ENCODE results near the gene GPR176.
A peak's percentile ranks its signal among the peaks of the same experiment; 100 is the strongest.

The GPR176 gene

DNA sequence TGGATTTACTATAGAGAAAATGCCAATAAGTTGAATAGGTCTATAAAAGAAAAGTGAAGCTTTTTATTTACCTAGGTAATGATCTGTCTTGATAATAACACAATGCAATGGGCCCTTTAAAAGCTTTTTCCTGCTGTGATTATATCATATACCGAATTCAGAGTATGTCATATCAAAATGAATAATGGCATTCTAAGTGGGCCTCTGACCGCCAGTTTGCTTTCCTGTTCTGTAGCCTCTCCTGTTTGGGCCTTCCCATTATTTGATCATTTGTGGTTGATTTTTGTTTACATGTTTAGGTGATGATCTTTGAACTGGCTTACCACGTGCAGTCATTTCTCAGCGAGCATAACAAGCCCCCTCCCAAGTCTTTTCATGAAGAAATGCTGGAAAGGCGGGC lies 28.8 kb upstream of the GPR176 start:
- Histone ChIP-seq H3K36me3 (ENCODE audit: control insufficient read depth in 2 of 2, insufficient read depth in 1 of 2, low read length in 2 of 2) (peaks cover 41 to 62% of the 10 kb centered on the region in 2 experiments), H3K4me1 (ENCODE audit: control insufficient read depth, insufficient read depth, low read length) (0 out of 2 replicates have a peak, but pooled peaks cover 2% of the 10 kb centered on the region), H3K9me3 (ENCODE audit: control insufficient read depth, insufficient read depth, low read depth, low read length) (no peaks in the 10 kb centered on the region), H3K4me3 (ENCODE audit: low read depth, low read length) (no peak overlapping the region), H3K27ac (ENCODE audit: extremely low read depth, low read depth, low read length) (no peak overlapping the region; the same call in 1 of the 2 replicates)
- POLR2A ChIA-PET = interaction anchor here (0.5 to 1.3 kb wide), 2 partner anchors 18 to 41 kb away, joined by 3 read pairs; no protein-coding TSS in a partner anchor
- CTCF ChIA-PET = interaction anchor here (0.5 kb wide), 1 partner anchor 192 kb away, joined by 3 read pairs; no protein-coding TSS in a partner anchor
- no peak for TF ChIP-seq ZNF24 (tag by site-specific recombination; IDR thresholded peaks at IDR 0.05)
- no peak for TF ChIP-seq MZF1 (tag by site-specific recombination; IDR thresholded peaks at IDR 0.05; ENCODE audit: borderline replicate concordance)
- no peak for TF ChIP-seq KLF10 (tag by site-specific recombination; IDR thresholded peaks at IDR 0.05)
- 0 out of 2 replicates have a peak, but pooled peaks have one; percentile 19 for TF ChIP-seq ZBTB8A (tag by site-specific recombination; IDR thresholded peaks at IDR 0.05)
- TF ChIP-seq, protein P1, sequence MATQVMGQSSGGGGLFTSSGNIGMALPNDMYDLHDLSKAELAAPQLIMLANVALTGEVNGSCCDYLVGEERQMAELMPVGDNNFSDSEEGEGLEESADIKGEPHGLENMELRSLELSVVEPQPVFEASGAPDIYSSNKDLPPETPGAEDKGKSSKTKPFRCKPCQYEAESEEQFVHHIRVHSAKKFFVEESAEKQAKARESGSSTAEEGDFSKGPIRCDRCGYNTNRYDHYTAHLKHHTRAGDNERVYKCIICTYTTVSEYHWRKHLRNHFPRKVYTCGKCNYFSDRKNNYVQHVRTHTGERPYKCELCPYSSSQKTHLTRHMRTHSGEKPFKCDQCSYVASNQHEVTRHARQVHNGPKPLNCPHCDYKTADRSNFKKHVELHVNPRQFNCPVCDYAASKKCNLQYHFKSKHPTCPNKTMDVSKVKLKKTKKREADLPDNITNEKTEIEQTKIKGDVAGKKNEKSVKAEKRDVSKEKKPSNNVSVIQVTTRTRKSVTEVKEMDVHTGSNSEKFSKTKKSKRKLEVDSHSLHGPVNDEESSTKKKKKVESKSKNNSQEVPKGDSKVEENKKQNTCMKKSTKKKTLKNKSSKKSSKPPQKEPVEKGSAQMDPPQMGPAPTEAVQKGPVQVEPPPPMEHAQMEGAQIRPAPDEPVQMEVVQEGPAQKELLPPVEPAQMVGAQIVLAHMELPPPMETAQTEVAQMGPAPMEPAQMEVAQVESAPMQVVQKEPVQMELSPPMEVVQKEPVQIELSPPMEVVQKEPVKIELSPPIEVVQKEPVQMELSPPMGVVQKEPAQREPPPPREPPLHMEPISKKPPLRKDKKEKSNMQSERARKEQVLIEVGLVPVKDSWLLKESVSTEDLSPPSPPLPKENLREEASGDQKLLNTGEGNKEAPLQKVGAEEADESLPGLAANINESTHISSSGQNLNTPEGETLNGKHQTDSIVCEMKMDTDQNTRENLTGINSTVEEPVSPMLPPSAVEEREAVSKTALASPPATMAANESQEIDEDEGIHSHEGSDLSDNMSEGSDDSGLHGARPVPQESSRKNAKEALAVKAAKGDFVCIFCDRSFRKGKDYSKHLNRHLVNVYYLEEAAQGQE (tag by site-specific recombination; IDR thresholded peaks at IDR 0.05) = no peak
- no peak for TF ChIP-seq ZNF768 (tag by site-specific recombination; IDR thresholded peaks at IDR 0.05)
- TF ChIP-seq, protein P2, sequence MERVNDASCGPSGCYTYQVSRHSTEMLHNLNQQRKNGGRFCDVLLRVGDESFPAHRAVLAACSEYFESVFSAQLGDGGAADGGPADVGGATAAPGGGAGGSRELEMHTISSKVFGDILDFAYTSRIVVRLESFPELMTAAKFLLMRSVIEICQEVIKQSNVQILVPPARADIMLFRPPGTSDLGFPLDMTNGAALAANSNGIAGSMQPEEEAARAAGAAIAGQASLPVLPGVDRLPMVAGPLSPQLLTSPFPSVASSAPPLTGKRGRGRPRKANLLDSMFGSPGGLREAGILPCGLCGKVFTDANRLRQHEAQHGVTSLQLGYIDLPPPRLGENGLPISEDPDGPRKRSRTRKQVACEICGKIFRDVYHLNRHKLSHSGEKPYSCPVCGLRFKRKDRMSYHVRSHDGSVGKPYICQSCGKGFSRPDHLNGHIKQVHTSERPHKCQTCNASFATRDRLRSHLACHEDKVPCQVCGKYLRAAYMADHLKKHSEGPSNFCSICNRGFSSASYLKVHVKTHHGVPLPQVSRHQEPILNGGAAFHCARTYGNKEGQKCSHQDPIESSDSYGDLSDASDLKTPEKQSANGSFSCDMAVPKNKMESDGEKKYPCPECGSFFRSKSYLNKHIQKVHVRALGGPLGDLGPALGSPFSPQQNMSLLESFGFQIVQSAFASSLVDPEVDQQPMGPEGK (tag by site-specific recombination; IDR thresholded peaks at IDR 0.05) = 0 out of 2 replicates have a peak, but pooled peaks have one; percentile 36
- TF ChIP-seq, protein P3, sequence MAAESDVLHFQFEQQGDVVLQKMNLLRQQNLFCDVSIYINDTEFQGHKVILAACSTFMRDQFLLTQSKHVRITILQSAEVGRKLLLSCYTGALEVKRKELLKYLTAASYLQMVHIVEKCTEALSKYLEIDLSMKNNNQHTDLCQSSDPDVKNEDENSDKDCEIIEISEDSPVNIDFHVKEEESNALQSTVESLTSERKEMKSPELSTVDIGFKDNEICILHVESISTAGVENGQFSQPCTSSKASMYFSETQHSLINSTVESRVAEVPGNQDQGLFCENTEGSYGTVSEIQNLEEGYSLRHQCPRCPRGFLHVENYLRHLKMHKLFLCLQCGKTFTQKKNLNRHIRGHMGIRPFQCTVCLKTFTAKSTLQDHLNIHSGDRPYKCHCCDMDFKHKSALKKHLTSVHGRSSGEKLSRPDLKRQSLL (tag by site-specific recombination; IDR thresholded peaks at IDR 0.05) = no peak
- TF ChIP-seq, protein P4, sequence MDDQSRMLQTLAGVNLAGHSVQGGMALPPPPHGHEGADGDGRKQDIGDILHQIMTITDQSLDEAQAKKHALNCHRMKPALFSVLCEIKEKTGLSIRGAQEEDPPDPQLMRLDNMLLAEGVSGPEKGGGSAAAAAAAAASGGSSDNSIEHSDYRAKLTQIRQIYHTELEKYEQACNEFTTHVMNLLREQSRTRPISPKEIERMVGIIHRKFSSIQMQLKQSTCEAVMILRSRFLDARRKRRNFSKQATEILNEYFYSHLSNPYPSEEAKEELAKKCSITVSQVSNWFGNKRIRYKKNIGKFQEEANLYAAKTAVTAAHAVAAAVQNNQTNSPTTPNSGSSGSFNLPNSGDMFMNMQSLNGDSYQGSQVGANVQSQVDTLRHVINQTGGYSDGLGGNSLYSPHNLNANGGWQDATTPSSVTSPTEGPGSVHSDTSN (CRISPR knock-in tag; IDR thresholded peaks at IDR 0.05) = no peak
- TF ChIP-seq ZNF335 (tag by site-specific recombination; conservative IDR thresholded peaks at IDR 0.05) = no peak
- peak; percentile 85 for TF ChIP-seq SP7 (tag by site-specific recombination; IDR thresholded peaks at IDR 0.05)
- no peak for TF ChIP-seq ZNF555 (tag by site-specific recombination; conservative IDR thresholded peaks at IDR 0.05)
- TF ChIP-seq ZNF777 (tag by site-specific recombination; IDR thresholded peaks at IDR 0.05; ENCODE audit: borderline replicate concordance) = no peak
- no peak for TF ChIP-seq MEIS1 (CRISPR knock-in tag; IDR thresholded peaks at IDR 0.05; ENCODE audit: borderline replicate concordance)
- TF ChIP-seq, protein P5, sequence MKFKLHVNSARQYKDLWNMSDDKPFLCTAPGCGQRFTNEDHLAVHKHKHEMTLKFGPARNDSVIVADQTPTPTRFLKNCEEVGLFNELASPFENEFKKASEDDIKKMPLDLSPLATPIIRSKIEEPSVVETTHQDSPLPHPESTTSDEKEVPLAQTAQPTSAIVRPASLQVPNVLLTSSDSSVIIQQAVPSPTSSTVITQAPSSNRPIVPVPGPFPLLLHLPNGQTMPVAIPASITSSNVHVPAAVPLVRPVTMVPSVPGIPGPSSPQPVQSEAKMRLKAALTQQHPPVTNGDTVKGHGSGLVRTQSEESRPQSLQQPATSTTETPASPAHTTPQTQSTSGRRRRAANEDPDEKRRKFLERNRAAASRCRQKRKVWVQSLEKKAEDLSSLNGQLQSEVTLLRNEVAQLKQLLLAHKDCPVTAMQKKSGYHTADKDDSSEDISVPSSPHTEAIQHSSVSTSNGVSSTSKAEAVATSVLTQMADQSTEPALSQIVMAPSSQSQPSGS (tag by site-specific recombination; IDR thresholded peaks at IDR 0.05; ENCODE audit: low read depth) = 0 out of 2 replicates have a peak, but pooled peaks have one; percentile 23
- TF ChIP-seq ZNF501 (tag by site-specific recombination; IDR thresholded peaks at IDR 0.05) = no peak
- peak; percentile 53 for TF ChIP-seq FEZF1 (tag by site-specific recombination; IDR thresholded peaks at IDR 0.05)
- no peak for TF ChIP-seq ZNF549 (tag by site-specific recombination; IDR thresholded peaks at IDR 0.05)
- no peak for TF ChIP-seq BCL11A (tag by site-specific recombination; IDR thresholded peaks at IDR 0.05; ENCODE audit: low read depth)
- TF ChIP-seq ZNF114 (tag by site-specific recombination; IDR thresholded peaks at IDR 0.05) = no peak
- TF ChIP-seq ZNF175 (tag by site-specific recombination; IDR thresholded peaks at IDR 0.05) = no peak
- TF ChIP-seq ZNF2 (tag by site-specific recombination; IDR thresholded peaks at IDR 0.05) = no peak
- TF ChIP-seq TCF7L2 (IDR thresholded peaks at IDR 0.05; ENCODE audit: borderline replicate concordance, low read depth, low read length) = no peak
- no peak for TF ChIP-seq ZNF433 (tag by site-specific recombination; IDR thresholded peaks at IDR 0.05; ENCODE audit: low read depth)
- TF ChIP-seq OSR2 (tag by site-specific recombination; IDR thresholded peaks at IDR 0.05) = peak; percentile 58
- TF ChIP-seq, protein P6, sequence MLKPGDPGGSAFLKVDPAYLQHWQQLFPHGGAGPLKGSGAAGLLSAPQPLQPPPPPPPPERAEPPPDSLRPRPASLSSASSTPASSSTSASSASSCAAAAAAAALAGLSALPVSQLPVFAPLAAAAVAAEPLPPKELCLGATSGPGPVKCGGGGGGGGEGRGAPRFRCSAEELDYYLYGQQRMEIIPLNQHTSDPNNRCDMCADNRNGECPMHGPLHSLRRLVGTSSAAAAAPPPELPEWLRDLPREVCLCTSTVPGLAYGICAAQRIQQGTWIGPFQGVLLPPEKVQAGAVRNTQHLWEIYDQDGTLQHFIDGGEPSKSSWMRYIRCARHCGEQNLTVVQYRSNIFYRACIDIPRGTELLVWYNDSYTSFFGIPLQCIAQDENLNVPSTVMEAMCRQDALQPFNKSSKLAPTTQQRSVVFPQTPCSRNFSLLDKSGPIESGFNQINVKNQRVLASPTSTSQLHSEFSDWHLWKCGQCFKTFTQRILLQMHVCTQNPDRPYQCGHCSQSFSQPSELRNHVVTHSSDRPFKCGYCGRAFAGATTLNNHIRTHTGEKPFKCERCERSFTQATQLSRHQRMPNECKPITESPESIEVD (tag by site-specific recombination; IDR thresholded peaks at IDR 0.05) = peak; percentile 77
- no peak for TF ChIP-seq KLF16 (tag by site-specific recombination; IDR thresholded peaks at IDR 0.05)
- no peak for TF ChIP-seq ZNF404 (tag by site-specific recombination; IDR thresholded peaks at IDR 0.05)
